Loucy (cell line): ENCODE data around the gene DHX32.

Experiments used
- EZH2phosphoT487 ChIP-seq: fragments of 200-600 bp; IDR thresholded peaks from 2 replicates; pipeline ENCODE4 v1.6.1; 2018; ENCODE audit warnings: antibody characterized with exemption, mild to moderate bottlenecking, moderate library complexity, borderline replicate concordance
- TF ChIP-seq, protein P1 (sequence below): fragments of 200-600 bp; sonication (generic); conservative IDR thresholded peaks from 2 replicates; pipeline ENCODE4 v1.5.1; 2014; ENCODE audit warnings: mild to moderate bottlenecking, antibody characterized with exemption, low read length

DNA sequence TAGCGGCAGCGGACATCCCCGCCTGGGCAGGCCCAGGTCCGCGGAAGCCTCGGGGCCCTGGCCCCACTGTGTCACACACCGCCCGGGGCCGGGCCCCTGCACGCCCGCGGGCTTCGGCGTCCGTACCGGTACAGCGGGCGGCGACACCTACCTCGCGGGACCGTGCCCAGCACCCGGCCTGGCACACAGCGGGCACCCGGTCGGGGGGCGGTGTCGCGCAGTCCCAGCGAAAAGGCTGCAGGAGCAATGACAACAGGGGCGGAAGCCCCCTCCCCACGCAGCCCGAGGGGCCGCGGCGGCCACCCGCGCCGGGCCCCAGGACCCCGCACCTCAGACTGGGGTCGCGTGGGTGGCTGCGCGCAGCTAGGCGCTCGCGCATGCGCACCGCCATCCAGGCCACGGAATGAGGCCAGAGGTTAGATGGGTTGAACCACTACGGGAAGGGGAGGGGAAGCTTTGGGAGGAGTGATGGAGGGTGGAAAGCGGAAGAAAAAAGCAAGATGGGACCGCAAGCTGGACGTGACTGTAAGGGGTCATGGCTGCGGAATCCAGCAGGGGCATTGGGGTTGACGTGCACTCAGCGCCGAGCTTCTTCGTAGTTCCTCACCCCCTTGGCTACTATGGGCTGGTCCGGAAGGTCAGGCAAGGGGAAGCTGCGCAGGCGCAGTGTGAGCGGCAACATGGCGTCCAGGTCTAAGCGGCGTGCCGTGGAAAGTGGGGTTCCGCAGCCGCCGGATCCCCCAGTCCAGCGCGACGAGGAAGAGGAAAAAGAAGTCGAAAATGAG, 58.0 kb downstream of the DHX32 start, which contains the start of the genes BCCIP and UROS:
- TF ChIP-seq, protein P1, sequence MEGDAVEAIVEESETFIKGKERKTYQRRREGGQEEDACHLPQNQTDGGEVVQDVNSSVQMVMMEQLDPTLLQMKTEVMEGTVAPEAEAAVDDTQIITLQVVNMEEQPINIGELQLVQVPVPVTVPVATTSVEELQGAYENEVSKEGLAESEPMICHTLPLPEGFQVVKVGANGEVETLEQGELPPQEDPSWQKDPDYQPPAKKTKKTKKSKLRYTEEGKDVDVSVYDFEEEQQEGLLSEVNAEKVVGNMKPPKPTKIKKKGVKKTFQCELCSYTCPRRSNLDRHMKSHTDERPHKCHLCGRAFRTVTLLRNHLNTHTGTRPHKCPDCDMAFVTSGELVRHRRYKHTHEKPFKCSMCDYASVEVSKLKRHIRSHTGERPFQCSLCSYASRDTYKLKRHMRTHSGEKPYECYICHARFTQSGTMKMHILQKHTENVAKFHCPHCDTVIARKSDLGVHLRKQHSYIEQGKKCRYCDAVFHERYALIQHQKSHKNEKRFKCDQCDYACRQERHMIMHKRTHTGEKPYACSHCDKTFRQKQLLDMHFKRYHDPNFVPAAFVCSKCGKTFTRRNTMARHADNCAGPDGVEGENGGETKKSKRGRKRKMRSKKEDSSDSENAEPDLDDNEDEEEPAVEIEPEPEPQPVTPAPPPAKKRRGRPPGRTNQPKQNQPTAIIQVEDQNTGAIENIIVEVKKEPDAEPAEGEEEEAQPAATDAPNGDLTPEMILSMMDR = no peak
- TF ChIP-seq EZH2phosphoT487 = no peak
